Measurements from ENCODE around the gene TMEM50A. TPM values are rescaled to one million over a fixed set of nuclear protein-coding genes. Genes with fewer than 3 reads are reported as not detected.
"Not testable (repeated sequence)": the region's sequence is repeated elsewhere in the genome, so short reads cannot be mapped to it uniquely, and the experiment has no call there.

TMEM50A gene
- 100 and 114 TPM in 2 replicates for total RNA-seq (2014; rRNA removed; shearing (Covaris generic))
- polyA plus RNA-seq (2015; cell fraction: cytosol; rRNA removed), result 100 and 102 TPM in 2 replicates
- polyA plus RNA-seq (2015; cell fraction: nucleus; rRNA removed), result 52.0 and 53.0 TPM in 2 replicates

GRCh38 chr1:25338188-25338981 is at the start of gene TMEM50A:
TMEM50A (plus strand) TSS chr1:25338334; CDS start chr1:25340487, 2,153 bp downstream.
- DNase-seq (ENCODE audit: low read depth), result peak; percentile 87

- not testable (repeated sequence) for DNase-seq (ENCODE audit: low read depth)
Observed at GRCh38 chr1:25288573-25289101, 49.5 kb upstream of the TMEM50A start.

- DNase-seq (ENCODE audit: low read depth), result not testable (repeated sequence)
Observed at GRCh38 chr1:25290043-25290442, 48.1 kb upstream of the TMEM50A start.

- DNase-seq (ENCODE audit: low read depth), result not testable (repeated sequence)
Observed at GRCh38 chr1:25293426-25293825, 44.7 kb upstream of the TMEM50A start.

- DNase-seq (ENCODE audit: low read depth), result not testable (repeated sequence)
Observed at GRCh38 chr1:25294889-25295826, 43.0 kb upstream of the TMEM50A start.

GRCh38 chr1:25296501-25296900 is 41.6 kb upstream of the TMEM50A start:
- DNase-seq (ENCODE audit: low read depth), result not testable (repeated sequence)

- not testable (repeated sequence) for DNase-seq (ENCODE audit: low read depth)
Observed at GRCh38 chr1:25300729-25301128, 37.4 kb upstream of the TMEM50A start.

GRCh38 chr1:25302330-25302729 is 35.8 kb upstream of the TMEM50A start:
- DNase-seq (ENCODE audit: low read depth), result not testable (repeated sequence)

- DNase-seq (ENCODE audit: low read depth), result not testable (repeated sequence)
Observed at GRCh38 chr1:25304936-25305335, 33.2 kb upstream of the TMEM50A start.

- DNase-seq (ENCODE audit: low read depth), result not testable (repeated sequence)
Observed at GRCh38 chr1:25308168-25308567, 30.0 kb upstream of the TMEM50A start.

- not testable (repeated sequence) for DNase-seq (ENCODE audit: low read depth)
Observed at GRCh38 chr1:25309085-25309484, 29.0 kb upstream of the TMEM50A start.

GRCh38 chr1:25309486-25309885 is 28.6 kb upstream of the TMEM50A start:
- not testable (repeated sequence) for DNase-seq (ENCODE audit: low read depth)

GRCh38 chr1:25312806-25313470 is 25.2 kb upstream of the TMEM50A start:
- DNase-seq (ENCODE audit: low read depth), result not testable (repeated sequence)

- peak; percentile 73 for DNase-seq (ENCODE audit: low read depth)
Observed at GRCh38 chr1:25320314-25320938, 17.7 kb upstream of the TMEM50A start.

GRCh38 chr1:25322127-25322526 is 16.0 kb upstream of the TMEM50A start:
- not testable (repeated sequence) for DNase-seq (ENCODE audit: low read depth)

GRCh38 chr1:25324407-25324806 is 13.7 kb upstream of the TMEM50A start:
- DNase-seq (ENCODE audit: low read depth), result not testable (repeated sequence)

GRCh38 chr1:25327864-25328790 is 10.0 kb upstream of the TMEM50A start:
- DNase-seq (ENCODE audit: low read depth), result not testable (repeated sequence)

GRCh38 chr1:25328791-25329185 is 9.3 kb upstream of the TMEM50A start:
- DNase-seq (ENCODE audit: low read depth), result not testable (repeated sequence)

GRCh38 chr1:25329336-25329735 is 8.8 kb upstream of the TMEM50A start:
- DNase-seq (ENCODE audit: low read depth), result not testable (repeated sequence)

All from HT1080 (cell line).